Measurements from ENCODE around the gene SMARCD3. TPM values are rescaled to one million over a fixed set of nuclear protein-coding genes. Genes with fewer than 3 reads are reported as not detected.

Gene SMARCD3
- total and polyA plus RNA-seq, 2 of the 13 experiments (the other 11 are each of a cell fraction or from before 2014, with no cell fraction given): 0.20 to 0.62 TPM

GRCh38 chr7:151232091-151232916, 16.2 kb downstream of the SMARCD3 start, which contains the start of gene CHPF2 (continued):
- TF ChIP-seq IRF2 (CRISPR knock-in tag; IDR thresholded peaks at IDR 0.05) (peak; percentile 66; the same call in 1 of the 2 replicates), PRDM10 (CRISPR knock-in tag; IDR thresholded peaks at IDR 0.05; ENCODE audit: low read depth) (no peak), RBFOX2 (IDR thresholded peaks at IDR 0.05; ENCODE audit: low read depth, low read length) (peak; percentile 90), ZNF431 (CRISPR knock-in tag; IDR thresholded peaks at IDR 0.05; ENCODE audit: borderline replicate concordance, low read depth) (no peak), ELF3 (CRISPR knock-in tag; IDR thresholded peaks at IDR 0.05) (peak; percentile 78), POLR2A (IDR thresholded peaks at IDR 0.05; ENCODE audit: insufficient read depth in 1 of 2, low read depth in 2 of 2, low read length in 2 of 2) (peak; percentile 75 to 89; a peak in 3 of 4 replicates), ZNF589 (CRISPR knock-in tag; conservative IDR thresholded peaks at IDR 0.05) (no peak), DNMT3B (CRISPR knock-in tag; conservative IDR thresholded peaks at IDR 0.05) (no peak), GMEB1 (CRISPR knock-in tag; IDR thresholded peaks at IDR 0.05; ENCODE audit: borderline replicate concordance) (0 out of 2 replicates have a peak, but pooled peaks have one; percentile 39), ZNF564 (CRISPR knock-in tag; IDR thresholded peaks at IDR 0.05) (no peak), MIXL1 (CRISPR knock-in tag; IDR thresholded peaks at IDR 0.05) (no peak), ZNF503 (CRISPR knock-in tag; IDR thresholded peaks at IDR 0.05) (0 out of 2 replicates have a peak, but pooled peaks have one; percentile 15), HOXA5 (CRISPR knock-in tag; IDR thresholded peaks at IDR 0.05) (no peak), ZNF234 (CRISPR knock-in tag; conservative IDR thresholded peaks at IDR 0.05) (no peak), ZNF546 (CRISPR knock-in tag; conservative IDR thresholded peaks at IDR 0.05) (no peak), NFE2L2 (IDR thresholded peaks at IDR 0.05; ENCODE audit: low read length) (no peak), HNRNPUL1 (IDR thresholded peaks at IDR 0.05; ENCODE audit: low read depth, low read length) (no peak), MTF1 (CRISPR knock-in tag; IDR thresholded peaks at IDR 0.05) (no peak), ZMAT3 (CRISPR knock-in tag; conservative IDR thresholded peaks at IDR 0.05) (no peak), ZNF446 (CRISPR knock-in tag; IDR thresholded peaks at IDR 0.05) (no peak), RAD21 (CRISPR knock-in tag; IDR thresholded peaks at IDR 0.05) (0 out of 2 replicates have a peak, but pooled peaks have one; percentile 1), SAP130 (CRISPR knock-in tag; IDR thresholded peaks at IDR 0.05; ENCODE audit: low read depth) (peak; percentile 93), ZNF784 (CRISPR knock-in tag; IDR thresholded peaks at IDR 0.05; ENCODE audit: borderline replicate concordance) (peak; percentile 27; the same call in 1 of the 2 replicates)

Measured in HepG2 (cell line).